Measurements from ENCODE around the gene TENM4.

DNA sequence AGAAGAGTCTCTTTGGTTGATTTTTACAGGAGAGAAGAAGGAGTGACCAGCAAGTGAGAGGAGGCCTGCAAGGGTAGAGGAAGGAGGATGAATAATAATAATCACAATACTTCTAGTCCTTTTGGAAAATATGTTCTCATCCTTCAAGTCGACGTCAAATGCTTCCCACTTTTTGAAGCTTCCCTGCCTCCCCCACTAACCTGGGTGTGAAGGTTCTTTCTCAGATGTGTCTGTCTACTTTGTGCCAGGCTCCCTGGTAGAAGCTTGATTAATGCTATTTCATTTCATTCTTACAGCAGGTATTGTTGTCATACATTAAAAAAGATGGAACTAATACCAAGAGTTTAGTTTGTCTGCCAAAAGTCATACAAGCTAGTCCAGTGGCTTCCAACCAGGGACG, 17.1 kb downstream of the TENM4 start:
- TF ChIP-seq, protein P1, sequence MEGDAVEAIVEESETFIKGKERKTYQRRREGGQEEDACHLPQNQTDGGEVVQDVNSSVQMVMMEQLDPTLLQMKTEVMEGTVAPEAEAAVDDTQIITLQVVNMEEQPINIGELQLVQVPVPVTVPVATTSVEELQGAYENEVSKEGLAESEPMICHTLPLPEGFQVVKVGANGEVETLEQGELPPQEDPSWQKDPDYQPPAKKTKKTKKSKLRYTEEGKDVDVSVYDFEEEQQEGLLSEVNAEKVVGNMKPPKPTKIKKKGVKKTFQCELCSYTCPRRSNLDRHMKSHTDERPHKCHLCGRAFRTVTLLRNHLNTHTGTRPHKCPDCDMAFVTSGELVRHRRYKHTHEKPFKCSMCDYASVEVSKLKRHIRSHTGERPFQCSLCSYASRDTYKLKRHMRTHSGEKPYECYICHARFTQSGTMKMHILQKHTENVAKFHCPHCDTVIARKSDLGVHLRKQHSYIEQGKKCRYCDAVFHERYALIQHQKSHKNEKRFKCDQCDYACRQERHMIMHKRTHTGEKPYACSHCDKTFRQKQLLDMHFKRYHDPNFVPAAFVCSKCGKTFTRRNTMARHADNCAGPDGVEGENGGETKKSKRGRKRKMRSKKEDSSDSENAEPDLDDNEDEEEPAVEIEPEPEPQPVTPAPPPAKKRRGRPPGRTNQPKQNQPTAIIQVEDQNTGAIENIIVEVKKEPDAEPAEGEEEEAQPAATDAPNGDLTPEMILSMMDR (IDR thresholded peaks at IDR 0.05; ENCODE audit: low read depth, low read length, poor library complexity, severe bottlenecking) = no peak
- no peak for TF ChIP-seq EZH2phosphoT487 (IDR thresholded peaks at IDR 0.05; ENCODE audit: borderline replicate concordance, low read length)

Measured in DOHH2 (cell line).